Cardiac muscle cell (in vitro differentiated cells and primary cell): Measurements from ENCODE around the gene ZNF124. TPM values are rescaled to one million over a fixed set of nuclear protein-coding genes. Genes with fewer than 3 reads are reported as not detected.

Source experiments
- DNase-seq, 2 donors: peaks; one replicate each; pipeline versions ENCODE4 v3.0.0 to v3.0.0-alpha.2; 2010 to 2017; ENCODE audit warnings: low read depth in 1 of 2, low spot score in 1 of 2
- H3K27ac ChIP-seq: fragments of 200-600 bp; sonication (generic); 2 replicates; pipeline ENCODE4 v1.5.1; 2016
- H3K27me3 ChIP-seq: fragments of 200-600 bp; sonication (generic); 2 replicates; pipeline ENCODE4 v1.6.0; 2016; ENCODE audit warnings: control low read depth
- H3K36me3 ChIP-seq: fragments of 200-600 bp; sonication (generic); 2 replicates; pipeline ENCODE4 v1.5.1; 2016; ENCODE audit warnings: control low read depth
- H3K4me1 ChIP-seq: fragments of 200-600 bp; sonication (generic); 2 replicates; pipeline ENCODE4 v1.8.1; 2017; ENCODE audit warnings: low read depth, mild to moderate bottlenecking, mixed run types
- H3K4me3 ChIP-seq: fragments of 200-600 bp; sonication (generic); 2 replicates; pipeline ENCODE4 v1.5.1; 2016; ENCODE audit warnings: mild to moderate bottlenecking
- H3K9me3 ChIP-seq: fragments of 200-600 bp; sonication (generic); 2 replicates; pipeline ENCODE4 v1.5.1; 2017; ENCODE audit warnings: low read depth, mild to moderate bottlenecking, control low read depth
- CTCF ChIP-seq: IDR thresholded peaks from 2 replicates; pipeline ENCODE4 v1.5.1; 2012; ENCODE audit warnings: low read depth, mild to moderate bottlenecking, low read length
- polyA plus RNA-seq: library from polyadenylated mRNA; unstranded; fragments of >200 nt; fragmentation: Nextera tagmentation; extraction: Ambion mirVana; gene quantifications from 2 replicates; pipeline ENCODE4 v1.2.1, GENCODE V29; 2016
- total RNA-seq: library from RNA; depleted of rRNA; stranded (reverse); fragments of >200 nt; gene quantifications from 2 replicates; pipeline ENCODE4 v1.2.3, GENCODE V29; 2016

The ZNF124 gene
- total and polyA plus RNA-seq, 2 experiments from 2014 or later = 8.2 to 52.6 TPM

GRCh38 chr1:247110627-247111258 lies 61.1 kb downstream of the ZNF124 start:
- H3K4me1 ChIP-seq = peaks cover 4% of the 10 kb centered on the region
- H3K4me3 ChIP-seq = peak overlapping the region; percentile 57
- peak overlapping the region; percentile 83 for H3K27ac ChIP-seq
- H3K27me3 ChIP-seq = no peaks in the 10 kb centered on the region
- no peak for DNase-seq
- no peaks in the 10 kb centered on the region for H3K9me3 ChIP-seq
- TF ChIP-seq CTCF = no peak
- H3K36me3 ChIP-seq = no peaks in the 10 kb centered on the region

- Histone ChIP-seq H3K36me3 (no peaks in the 10 kb centered on the region), H3K4me1 (peaks cover 8% of the 10 kb centered on the region), H3K27ac (no peak overlapping the region), H3K27me3 (no peaks in the 10 kb centered on the region), H3K4me3 (no peak overlapping the region), H3K9me3 (no peaks in the 10 kb centered on the region)
- no peak for TF ChIP-seq CTCF
- no peak for DNase-seq
Measured at GRCh38 chr1:247107694-247108093, 64.1 kb downstream of the ZNF124 start.

GRCh38 chr1:247105966-247106365 lies 65.9 kb downstream of the ZNF124 start:
- TF ChIP-seq CTCF = no peak

More at GRCh38 chr1:247105966-247106365, 65.9 kb downstream of the ZNF124 start:
- H3K4me1 ChIP-seq = peaks cover 4% of the 10 kb centered on the region
- no peak for DNase-seq
- peaks cover 9% of the 10 kb centered on the region for H3K36me3 ChIP-seq
- H3K9me3 ChIP-seq = no peaks in the 10 kb centered on the region
- H3K4me3 ChIP-seq = no peak overlapping the region
- H3K27ac ChIP-seq = no peak overlapping the region
- H3K27me3 ChIP-seq = no peaks in the 10 kb centered on the region

Other genes starting within 250 kb of the ZNF124 start
- gene AHCTF1, start 240.1 kb downstream of the ZNF124 start, total RNA-seq = 11.0 and 19.1 TPM in 2 replicates
- gene AHCTF1, start 240.1 kb downstream of the ZNF124 start, polyA plus RNA-seq = 6.3 and 12.9 TPM in 2 replicates
- 1.1 and 4.3 TPM in 2 replicates for gene ZNF695, start 164.0 kb downstream of the ZNF124 start, total RNA-seq
- 2.0 and 3.7 TPM in 2 replicates for gene ZNF695, start 164.0 kb downstream of the ZNF124 start, polyA plus RNA-seq
- 1.3 and 3.5 TPM in 2 replicates for gene ZNF670, start 93.2 kb downstream of the ZNF124 start, total RNA-seq
- 1.4 and 3.3 TPM in 2 replicates for gene ZNF670, start 93.2 kb downstream of the ZNF124 start, polyA plus RNA-seq
- 14.6 and 23.2 TPM in 2 replicates for gene ZNF669, start 67.7 kb downstream of the ZNF124 start, total RNA-seq
- gene ZNF669, start 67.7 kb downstream of the ZNF124 start, polyA plus RNA-seq = 4.4 and 5.0 TPM in 2 replicates
- gene VN1R5, start 84.1 kb upstream of the ZNF124 start, total RNA-seq = not detected in 2 replicates
- gene VN1R5, start 84.1 kb upstream of the ZNF124 start, polyA plus RNA-seq = not detected in 2 replicates
- 55.8 and 108 TPM in 2 replicates for gene ZNF496, start 159.8 kb upstream of the ZNF124 start, total RNA-seq
- 18.8 and 22.6 TPM in 2 replicates for gene ZNF496, start 159.8 kb upstream of the ZNF124 start, polyA plus RNA-seq
- gene NLRP3, start 244.2 kb upstream of the ZNF124 start, total RNA-seq = 0.39 and 1.5 TPM in 2 replicates
- not detected in 2 replicates for gene NLRP3, start 244.2 kb upstream of the ZNF124 start, polyA plus RNA-seq